T-helper 17 cell (primary cell): ENCODE measurements around the gene CEP83. TPM values are rescaled to one million over a fixed set of nuclear protein-coding genes. Genes with fewer than 3 reads are reported as not detected.
"Not testable (repeated sequence)": the region's sequence is repeated elsewhere in the genome, so short reads cannot be mapped to it uniquely, and the experiment has no call there.

Experiments
- ATAC-seq: fragments of 150-1000 bp; cut with Tn5 transposase; 2 replicates; pipeline ENCODE4 v1.10.0; 2021; ENCODE audit warnings: mild to moderate bottlenecking, moderate library complexity
- DNase-seq, 3 donors: peaks; one replicate each; pipeline versions ENCODE4 v3.0.0 to v3.0.0-alpha.2; 2020 to 2021
- H3K9me3 ChIP-seq: one replicate; pipeline ENCODE4 v1.7.0; 2013; ENCODE audit warnings: low read length, mild to moderate bottlenecking; ENCODE audit not compliant: control insufficient read depth, poor library complexity, severe bottlenecking
- H3K27ac Mint-ChIP-seq: one replicate; pipeline ENCODE4 v1.8.0; 2022; ENCODE audit warnings: mild to moderate bottlenecking, moderate library complexity, mixed read lengths
- H3K27me3 Mint-ChIP-seq: one replicate; pipeline ENCODE4 v1.8.0; 2022; ENCODE audit warnings: mixed read lengths
- H3K36me3 Mint-ChIP-seq: one replicate; pipeline ENCODE4 v1.8.0; 2022; ENCODE audit warnings: low read depth, mixed read lengths
- H3K4me1 Mint-ChIP-seq: one replicate; pipeline ENCODE4 v1.8.0; 2022; ENCODE audit warnings: mild to moderate bottlenecking, mixed read lengths
- H3K4me3 Mint-ChIP-seq: one replicate; pipeline ENCODE4 v1.8.0; 2022; ENCODE audit warnings: mild to moderate bottlenecking, moderate library complexity, mixed read lengths
- total RNA-seq, 4 donors: library from RNA in 2 of 4; stranded (reverse) in 2 of 4; gene quantifications; one replicate each; pipeline ENCODE4 v1.2.3 and lab custom pipeline; 2022 to 2026

CEP83 gene
- total RNA-seq, 2 donors from 2014 or later = 19.1 to 19.7 TPM

- no peak for DNase-seq
- H3K36me3 Mint-ChIP-seq = peaks cover 8% of the 10 kb centered on the region
Observed at GRCh38 chr12:94426049-94426448, 33.6 kb downstream of the CEP83 start.

GRCh38 chr12:94424830-94425229 is 34.8 kb downstream of the CEP83 start:
- H3K27me3 Mint-ChIP-seq, H3K4me3 Mint-ChIP-seq, H3K27ac Mint-ChIP-seq, H3K4me1 Mint-ChIP-seq, H3K9me3 ChIP-seq, H3K36me3 Mint-ChIP-seq, DNase-seq, ATAC-seq: not testable (repeated sequence)

More at GRCh38 chr12:94426049-94426448, 33.6 kb downstream of the CEP83 start:
- Mint-ChIP-seq H3K4me3 (no peak overlapping the region), H3K27ac (no peak overlapping the region), H3K27me3 (no peaks in the 10 kb centered on the region), H3K4me1 (no peaks in the 10 kb centered on the region)
- no peak for ATAC-seq
- H3K9me3 ChIP-seq = peaks cover 7% of the 10 kb centered on the region

GRCh38 chr12:94421868-94422740 is 37.6 kb downstream of the CEP83 start:
- no peaks in the 10 kb centered on the region for H3K27me3 Mint-ChIP-seq
- no peak overlapping the region for H3K4me3 Mint-ChIP-seq
- ATAC-seq (no peak), DNase-seq (no peak)
- H3K36me3 Mint-ChIP-seq = peaks cover 7% of the 10 kb centered on the region
- no peak overlapping the region for H3K27ac Mint-ChIP-seq
- H3K9me3 ChIP-seq = no peaks in the 10 kb centered on the region
- H3K4me1 Mint-ChIP-seq = no peaks in the 10 kb centered on the region

- no peaks in the 10 kb centered on the region for H3K27me3 Mint-ChIP-seq
- no peak for ATAC-seq
Observed at GRCh38 chr12:94418517-94418916, 41.1 kb downstream of the CEP83 start.

GRCh38 chr12:94416613-94417012 is 43.1 kb downstream of the CEP83 start:
- H3K27ac Mint-ChIP-seq = no peak overlapping the region
- peaks cover 2% of the 10 kb centered on the region for H3K36me3 Mint-ChIP-seq
- no peak for DNase-seq
- H3K4me1 Mint-ChIP-seq = no peaks in the 10 kb centered on the region
- no peaks in the 10 kb centered on the region for H3K9me3 ChIP-seq
- no peak for ATAC-seq
- H3K27me3 Mint-ChIP-seq = no peaks in the 10 kb centered on the region
- no peak overlapping the region for H3K4me3 Mint-ChIP-seq

More at GRCh38 chr12:94418517-94418916, 41.1 kb downstream of the CEP83 start:
- no peaks in the 10 kb centered on the region for H3K9me3 ChIP-seq
- no peak for DNase-seq
- Mint-ChIP-seq H3K27ac (no peak overlapping the region), H3K4me1 (no peaks in the 10 kb centered on the region), H3K36me3 (peaks cover 2% of the 10 kb centered on the region), H3K4me3 (no peak overlapping the region)

- peaks cover 2% of the 10 kb centered on the region for H3K36me3 Mint-ChIP-seq
- H3K9me3 ChIP-seq = no peaks in the 10 kb centered on the region
- no peak overlapping the region for H3K27ac Mint-ChIP-seq
- H3K27me3 Mint-ChIP-seq = no peaks in the 10 kb centered on the region
- H3K4me3 Mint-ChIP-seq = no peak overlapping the region
- ATAC-seq (no peak), DNase-seq (no peak)
- H3K4me1 Mint-ChIP-seq = no peaks in the 10 kb centered on the region
Observed at GRCh38 chr12:94415066-94415465, 44.6 kb downstream of the CEP83 start.

- no peaks in the 10 kb centered on the region for H3K27me3 Mint-ChIP-seq
- H3K4me1 Mint-ChIP-seq = peaks cover 11% of the 10 kb centered on the region
- H3K9me3 ChIP-seq = no peaks in the 10 kb centered on the region
- H3K36me3 Mint-ChIP-seq = peaks cover 7% of the 10 kb centered on the region
- DNase-seq = no peak
- ATAC-seq = no peak
- peak overlapping the region; percentile 63 for H3K4me3 Mint-ChIP-seq
- H3K27ac Mint-ChIP-seq = peak overlapping the region; percentile 89
Observed at GRCh38 chr12:94405413-94406116, 54.1 kb downstream of the CEP83 start.

GRCh38 chr12:94404854-94405253 is 54.8 kb downstream of the CEP83 start:
- H3K4me3 Mint-ChIP-seq = peak overlapping the region; percentile 7
- no peaks in the 10 kb centered on the region for H3K9me3 ChIP-seq
- H3K27me3 Mint-ChIP-seq = no peaks in the 10 kb centered on the region
- H3K27ac Mint-ChIP-seq = peak overlapping the region; percentile 89
- DNase-seq (no peak), ATAC-seq (no peak)
- peaks cover 11% of the 10 kb centered on the region for H3K4me1 Mint-ChIP-seq
- peaks cover 7% of the 10 kb centered on the region for H3K36me3 Mint-ChIP-seq

GRCh38 chr12:94401326-94401725 is 58.3 kb downstream of the CEP83 start:
- no peak for DNase-seq
- Mint-ChIP-seq H3K27ac (no peak overlapping the region), H3K4me1 (peaks cover 10% of the 10 kb centered on the region), H3K36me3 (peaks cover 7% of the 10 kb centered on the region), H3K27me3 (no peaks in the 10 kb centered on the region), H3K4me3 (no peak overlapping the region)
- ATAC-seq = no peak
- H3K9me3 ChIP-seq = no peaks in the 10 kb centered on the region

GRCh38 chr12:94398685-94399084 is 61.0 kb downstream of the CEP83 start:
- H3K4me3 Mint-ChIP-seq, H3K27ac Mint-ChIP-seq, ATAC-seq, H3K4me1 Mint-ChIP-seq, DNase-seq, H3K9me3 ChIP-seq, H3K36me3 Mint-ChIP-seq, H3K27me3 Mint-ChIP-seq: not testable (repeated sequence)

- peaks cover 5% of the 10 kb centered on the region for H3K36me3 Mint-ChIP-seq
- H3K4me3 Mint-ChIP-seq = no peak overlapping the region
- H3K27me3 Mint-ChIP-seq = no peaks in the 10 kb centered on the region
- ATAC-seq (no peak), DNase-seq (no peak)
- H3K9me3 ChIP-seq = no peaks in the 10 kb centered on the region
- no peak overlapping the region for H3K27ac Mint-ChIP-seq
- no peaks in the 10 kb centered on the region for H3K4me1 Mint-ChIP-seq
Observed at GRCh38 chr12:94397401-94397800, 62.3 kb downstream of the CEP83 start.

GRCh38 chr12:94396014-94396413 is 63.7 kb downstream of the CEP83 start:
- H3K9me3 ChIP-seq, DNase-seq, H3K36me3 Mint-ChIP-seq, H3K4me3 Mint-ChIP-seq, H3K4me1 Mint-ChIP-seq, ATAC-seq, H3K27ac Mint-ChIP-seq, H3K27me3 Mint-ChIP-seq: not testable (repeated sequence)

GRCh38 chr12:94390130-94390485 is 69.6 kb downstream of the CEP83 start:
- DNase-seq = no peak
- H3K9me3 ChIP-seq = no peaks in the 10 kb centered on the region
- no peak overlapping the region for H3K4me3 Mint-ChIP-seq
- ATAC-seq = no peak
- no peak overlapping the region for H3K27ac Mint-ChIP-seq
- peaks cover 3% of the 10 kb centered on the region for H3K4me1 Mint-ChIP-seq
- H3K36me3 Mint-ChIP-seq = peaks cover 8% of the 10 kb centered on the region
- no peaks in the 10 kb centered on the region for H3K27me3 Mint-ChIP-seq
